HL-60 (cell line): ENCODE data around the gene MLLT3.

Source experiments
- DNase-seq, 2 experiments: peaks; one replicate each; pipeline ENCODE4 v3.0.0-alpha.2; 2010 to 2020; ENCODE audit warnings: low read depth in 1 of 2, low spot score in 1 of 2
- H3K27ac ChIP-seq: fragments of 250-450 bp; sonication (Bioruptor Pico); replicated peaks from 2 replicates; pipeline ENCODE4 v1.5.1; 2020; ENCODE audit warnings: mild to moderate bottlenecking, moderate library complexity
- H3K27me3 ChIP-seq: fragments of 250-450 bp; sonication (Bioruptor Pico); 2 replicates; pipeline ENCODE4 v1.5.1; 2021; ENCODE audit warnings: mild to moderate bottlenecking, moderate library complexity; ENCODE audit not compliant: insufficient read depth, poor library complexity, severe bottlenecking
- H3K4me3 ChIP-seq: replicated peaks from 2 replicates; pipeline ENCODE4 v1.5.1; 2011; ENCODE audit warnings: mild to moderate bottlenecking, control low read depth, low read length; ENCODE audit not compliant: insufficient read depth
- CTCF ChIP-seq: IDR thresholded peaks from one replicate; pipeline ENCODE4 v1.5.1; 2011; ENCODE audit warnings: low read length, control low read depth, inconsistent platforms; ENCODE audit not compliant: insufficient read depth
- GABPA ChIP-seq: IDR thresholded peaks from 2 replicates; pipeline ENCODE4 v1.6.1; 2012; ENCODE audit warnings: low read depth
- POLR2AphosphoS5 ChIP-seq: IDR thresholded peaks from 2 replicates; pipeline ENCODE4 v1.6.1; 2012; ENCODE audit warnings: low read depth
- REST ChIP-seq: IDR thresholded peaks from 2 replicates; pipeline ENCODE4 v1.6.1; 2012; ENCODE audit warnings: low read depth; ENCODE audit not compliant: insufficient replicate concordance
- SPI1 ChIP-seq: IDR thresholded peaks from 2 replicates; pipeline ENCODE4 v1.6.1; 2012; ENCODE audit warnings: low read depth, mild to moderate bottlenecking, borderline replicate concordance

The MLLT3 gene

GRCh38 chr9:20512106-20512505, 110.2 kb downstream of the MLLT3 start:
- no peak for DNase-seq
- H3K4me3 ChIP-seq, result no peak overlapping the region
- H3K27me3 ChIP-seq, result no peaks in the 10 kb centered on the region
- no peak overlapping the region for H3K27ac ChIP-seq
- TF ChIP-seq SPI1 (no peak), CTCF (no peak), POLR2AphosphoS5 (no peak), GABPA (no peak), REST (no peak)

GRCh38 chr9:20511686-20512085, 110.6 kb downstream of the MLLT3 start:
- Histone ChIP-seq H3K27me3 (no peaks in the 10 kb centered on the region), H3K4me3 (no peak overlapping the region), H3K27ac (no peak overlapping the region)
- DNase-seq, result no peak
- TF ChIP-seq SPI1, result no peak
- TF ChIP-seq GABPA, result no peak
- no peak for TF ChIP-seq CTCF
- TF ChIP-seq REST, result no peak
- TF ChIP-seq POLR2AphosphoS5, result no peak

GRCh38 chr9:20509466-20509865, 112.8 kb downstream of the MLLT3 start:
- no peak for DNase-seq
- TF ChIP-seq SPI1, result no peak
- TF ChIP-seq REST, result no peak
- no peak for TF ChIP-seq CTCF
- no peak for TF ChIP-seq POLR2AphosphoS5
- no peak for TF ChIP-seq GABPA
- Histone ChIP-seq H3K4me3 (no peak overlapping the region), H3K27ac (no peak overlapping the region), H3K27me3 (no peaks in the 10 kb centered on the region)
